ENCODE measurements around the gene SLC22A2. TPM values are rescaled to one million over a fixed set of nuclear protein-coding genes. Genes with fewer than 3 reads are reported as not detected.

The SLC22A2 gene
- polyA plus RNA-seq, 3 donors = not detected

GRCh38 chr6:160277546-160277945 is 18.9 kb upstream of the SLC22A2 start:
- DNase-seq = no peak
- no peaks in the 10 kb centered on the region for H3K36me3 ChIP-seq (replicated peaks in 1 of 2; ENCODE audit: control insufficient read depth in 1 of 2, insufficient read depth in 2 of 2, low read length in 2 of 2)
- no peak overlapping the region for H3K4me2 ChIP-seq (replicated peaks; ENCODE audit: extremely low read depth, low read length, poor library complexity, severe bottlenecking)
- no peak overlapping the region for H2AFZ ChIP-seq (ENCODE audit: insufficient read depth, low read depth, low read length, poor library complexity, severe bottlenecking)
- no peak overlapping the region for H3K27ac ChIP-seq (ENCODE audit: low read depth in 1 of 2, low read length in 2 of 2)
- no peaks in the 10 kb centered on the region for H3K4me1 Mint-ChIP-seq
- H3K36me3 Mint-ChIP-seq = no peaks in the 10 kb centered on the region
- no peak overlapping the region for H3K4me3 Mint-ChIP-seq
- no peak overlapping the region for H3K27ac Mint-ChIP-seq
- WGBS (ENCODE audit: insufficient coverage) = 90% methylated on average over 15 of the region's 15 CpGs
- H3K9ac ChIP-seq (ENCODE audit: insufficient read depth, low read length, poor library complexity, severe bottlenecking) = no peak overlapping the region
- intact Hi-C loops (cut with micrococcal nuclease) = no loop called here
- H3K9me3 ChIP-seq (replicated peaks in 1 of 2; ENCODE audit: control insufficient read depth in 1 of 2, insufficient read depth in 1 of 2, low read length in 2 of 2) = no peaks in the 10 kb centered on the region
- no peak for TF ChIP-seq CTCF (IDR thresholded peaks at IDR 0.05)
- no peaks in the 10 kb centered on the region for H3K79me2 ChIP-seq (ENCODE audit: insufficient read depth, low read length)
- no peak overlapping the region for H3K4me3 ChIP-seq (replicated peaks in 1 of 3; ENCODE audit: low read depth in 2 of 3, low read length in 3 of 3)
- peaks cover 0 to 5% (median 0%) of the 10 kb centered on the region in 7 donors for H3K9me3 Mint-ChIP-seq
- H4K20me1 ChIP-seq (ENCODE audit: insufficient read depth, low read length) = no peaks in the 10 kb centered on the region
- H3K4me1 ChIP-seq (ENCODE audit: control insufficient read depth in 1 of 2, insufficient read depth in 2 of 2, low read length in 2 of 2) = no peaks in the 10 kb centered on the region
- H3K27me3 Mint-ChIP-seq (ENCODE audit: low read depth in 3 of 3) = peaks cover 0 to 1% (median 1%) of the 10 kb centered on the region in 3 donors
- H3K27me3 ChIP-seq (ENCODE audit: control insufficient read depth in 2 of 2, insufficient read depth in 2 of 2, low read length in 2 of 2) = no peaks in the 10 kb centered on the region

- 100% methylated on average over 1 of the region's 5 CpGs for WGBS (ENCODE audit: insufficient coverage)
- intact Hi-C loops (cut with micrococcal nuclease) = no loop called here
- no peak for DNase-seq
- H3K4me1 ChIP-seq (ENCODE audit: control insufficient read depth in 1 of 2, insufficient read depth in 2 of 2, low read length in 2 of 2) = no peaks in the 10 kb centered on the region
- H3K4me3 Mint-ChIP-seq = no peak overlapping the region
- no peaks in the 10 kb centered on the region for H3K79me2 ChIP-seq (ENCODE audit: insufficient read depth, low read length)
- H3K27me3 ChIP-seq (ENCODE audit: control insufficient read depth in 2 of 2, insufficient read depth in 2 of 2, low read length in 2 of 2) = no peaks in the 10 kb centered on the region
- no peaks in the 10 kb centered on the region for H3K9me3 ChIP-seq (replicated peaks in 1 of 2; ENCODE audit: control insufficient read depth in 1 of 2, insufficient read depth in 1 of 2, low read length in 2 of 2)
- no peaks in the 10 kb centered on the region for H3K4me1 Mint-ChIP-seq
- H3K9ac ChIP-seq (ENCODE audit: insufficient read depth, low read length, poor library complexity, severe bottlenecking) = no peak overlapping the region
- H3K27ac Mint-ChIP-seq = no peak overlapping the region
- no peaks in the 10 kb centered on the region for H4K20me1 ChIP-seq (ENCODE audit: insufficient read depth, low read length)
- peaks cover 0 to 1% (median 1%) of the 10 kb centered on the region in 3 donors for H3K27me3 Mint-ChIP-seq (ENCODE audit: low read depth in 3 of 3)
- H3K36me3 Mint-ChIP-seq = no peaks in the 10 kb centered on the region
- no peak overlapping the region for H3K4me3 ChIP-seq (replicated peaks in 1 of 3; ENCODE audit: low read depth in 2 of 3, low read length in 3 of 3)
- no peaks in the 10 kb centered on the region for H3K36me3 ChIP-seq (replicated peaks in 1 of 2; ENCODE audit: control insufficient read depth in 1 of 2, insufficient read depth in 2 of 2, low read length in 2 of 2)
- no peak overlapping the region for H3K4me2 ChIP-seq (replicated peaks; ENCODE audit: extremely low read depth, low read length, poor library complexity, severe bottlenecking)
- TF ChIP-seq CTCF (IDR thresholded peaks at IDR 0.05) = no peak
- peaks cover 0 to 5% (median 0%) of the 10 kb centered on the region in 7 donors for H3K9me3 Mint-ChIP-seq
- H2AFZ ChIP-seq (ENCODE audit: insufficient read depth, low read depth, low read length, poor library complexity, severe bottlenecking) = no peak overlapping the region
- no peak overlapping the region for H3K27ac ChIP-seq (ENCODE audit: low read depth in 1 of 2, low read length in 2 of 2)
These were observed 18.5 kb upstream of the SLC22A2 start for GRCh38 chr6:160277144-160277543.
